A673 (cell line): Measurements from ENCODE around the gene OR1C1.

ENCODE experiments used
- EZH2 ChIP-seq: fragments of 200-600 bp; sonication (generic); IDR thresholded peaks from 2 replicates; pipeline ENCODE4 v1.6.1; 2017; ENCODE audit warnings: borderline replicate concordance, low read depth, mild to moderate bottlenecking, mixed read lengths, antibody characterized with exemption, low read length; ENCODE audit not compliant: poor library complexity, severe bottlenecking
- TF ChIP-seq, protein P1 (sequence below): fragments of 300-800, 200-600 bp; sonication (generic); conservative IDR thresholded peaks from 2 replicates; pipeline ENCODE4 v1.5.1; 2017; ENCODE audit warnings: low read depth, mild to moderate bottlenecking, antibody characterized with exemption, low read length, moderate library complexity, mixed read lengths

DNA sequence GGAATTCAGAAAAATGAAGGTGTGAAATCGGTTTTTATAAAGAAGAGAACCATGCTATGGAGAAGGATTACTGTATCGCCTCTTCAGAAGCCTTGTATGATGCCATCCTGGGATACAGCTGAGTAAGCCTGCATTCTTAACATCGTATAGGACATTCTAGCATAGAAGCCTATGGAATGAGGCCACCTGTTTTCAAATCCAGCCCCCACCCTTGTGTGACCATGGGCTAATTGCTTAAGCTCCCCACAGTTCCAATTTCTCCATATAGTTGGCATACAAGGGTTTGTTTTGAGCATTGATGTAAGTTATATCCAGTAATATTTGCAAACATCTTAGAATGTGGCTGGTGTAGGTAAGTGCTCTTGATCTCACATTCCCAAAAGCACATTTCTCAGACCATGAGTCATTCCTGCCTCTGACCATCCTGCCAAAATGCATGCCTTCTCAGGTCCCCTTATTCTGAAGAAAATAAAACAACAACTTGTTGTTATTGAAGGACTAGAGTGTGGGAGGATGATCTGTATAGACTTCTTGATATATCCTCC, 13.9 kb downstream of the OR1C1 start:
- TF ChIP-seq, protein P1, sequence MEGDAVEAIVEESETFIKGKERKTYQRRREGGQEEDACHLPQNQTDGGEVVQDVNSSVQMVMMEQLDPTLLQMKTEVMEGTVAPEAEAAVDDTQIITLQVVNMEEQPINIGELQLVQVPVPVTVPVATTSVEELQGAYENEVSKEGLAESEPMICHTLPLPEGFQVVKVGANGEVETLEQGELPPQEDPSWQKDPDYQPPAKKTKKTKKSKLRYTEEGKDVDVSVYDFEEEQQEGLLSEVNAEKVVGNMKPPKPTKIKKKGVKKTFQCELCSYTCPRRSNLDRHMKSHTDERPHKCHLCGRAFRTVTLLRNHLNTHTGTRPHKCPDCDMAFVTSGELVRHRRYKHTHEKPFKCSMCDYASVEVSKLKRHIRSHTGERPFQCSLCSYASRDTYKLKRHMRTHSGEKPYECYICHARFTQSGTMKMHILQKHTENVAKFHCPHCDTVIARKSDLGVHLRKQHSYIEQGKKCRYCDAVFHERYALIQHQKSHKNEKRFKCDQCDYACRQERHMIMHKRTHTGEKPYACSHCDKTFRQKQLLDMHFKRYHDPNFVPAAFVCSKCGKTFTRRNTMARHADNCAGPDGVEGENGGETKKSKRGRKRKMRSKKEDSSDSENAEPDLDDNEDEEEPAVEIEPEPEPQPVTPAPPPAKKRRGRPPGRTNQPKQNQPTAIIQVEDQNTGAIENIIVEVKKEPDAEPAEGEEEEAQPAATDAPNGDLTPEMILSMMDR = no peak
- TF ChIP-seq EZH2 = no peak
